GM19328 (cell line): ENCODE results near the gene CABP5.
"Not testable (repeated sequence)": the region's sequence is repeated elsewhere in the genome, so short reads cannot be mapped to it uniquely, and the experiment has no call there.

Source experiments
- ATAC-seq: cut with Tn5 transposase; IDR thresholded peaks from one replicate; pipeline ENCODE4 v1.9.1; 2021; ENCODE audit warnings: mild to moderate bottlenecking, moderate library complexity; ENCODE audit not compliant: unreplicated experiment

Gene CABP5

GRCh38 chr19:48043675-48044258, at the start of gene CABP5:
CABP5 (minus strand) TSS chr19:48044079; CDS start chr19:48043922, 157 bp downstream.
- ATAC-seq, result no peak

- not testable (repeated sequence) for ATAC-seq
Observed at GRCh38 chr19:48091111-48091718, 47.3 kb upstream of the CABP5 start.

- ATAC-seq, result no peak
Observed at GRCh38 chr19:48090281-48090802, 46.5 kb upstream of the CABP5 start.

GRCh38 chr19:48088991-48089390, 45.1 kb upstream of the CABP5 start:
- not testable (repeated sequence) for ATAC-seq

- no peak for ATAC-seq
Observed at GRCh38 chr19:48085904-48086864, 42.3 kb upstream of the CABP5 start.

- no peak for ATAC-seq
Observed at GRCh38 chr19:48085076-48085475, 41.2 kb upstream of the CABP5 start.

- no peak for ATAC-seq
Observed at GRCh38 chr19:48081106-48081505, 37.2 kb upstream of the CABP5 start.

GRCh38 chr19:48070177-48070769, 26.4 kb upstream of the CABP5 start:
- not testable (repeated sequence) for ATAC-seq

GRCh38 chr19:48069435-48069834, 25.6 kb upstream of the CABP5 start:
- no peak for ATAC-seq

GRCh38 chr19:48064509-48064908, 20.6 kb upstream of the CABP5 start:
- ATAC-seq, result no peak

GRCh38 chr19:48061401-48062344, 17.8 kb upstream of the CABP5 start:
- no peak for ATAC-seq

- no peak for ATAC-seq
Observed at GRCh38 chr19:48060381-48060780, 16.5 kb upstream of the CABP5 start.

GRCh38 chr19:48059331-48059730, 15.5 kb upstream of the CABP5 start:
- no peak for ATAC-seq

GRCh38 chr19:48053856-48054255, 10.0 kb upstream of the CABP5 start:
- ATAC-seq, result no peak

GRCh38 chr19:48053076-48053475, 9.2 kb upstream of the CABP5 start:
- ATAC-seq, result no peak

GRCh38 chr19:48051335-48052033, 7.6 kb upstream of the CABP5 start:
- ATAC-seq, result no peak

- no peak for ATAC-seq
Observed at GRCh38 chr19:48044561-48044960, 682 bp upstream of the CABP5 start.

- no peak for ATAC-seq
Observed at GRCh38 chr19:48041877-48042580, 1.9 kb downstream of the CABP5 start.

- ATAC-seq, result no peak
Observed at GRCh38 chr19:48036765-48037164, 7.1 kb downstream of the CABP5 start.
